Lower leg skin (tissue), 3 donors: Measurements from ENCODE around the gene PREP.
"Not testable (repeated sequence)": the region's sequence is repeated elsewhere in the genome, so short reads cannot be mapped to it uniquely, and the experiment has no call there.

Experiments
- POLR2A ChIP-seq, 2 donors: fragments of 450-650 bp; IDR thresholded peaks; one replicate each; pipeline ENCODE4 v1.6.1; 2016 to 2017; ENCODE audit warnings: antibody characterized with exemption in 2 of 2, mild to moderate bottlenecking in 1 of 2, moderate library complexity in 1 of 2
- TF ChIP-seq, protein P1 (sequence below), 3 donors: fragments of 450-650 bp; IDR thresholded peaks; one replicate each; pipeline ENCODE4 v1.5.1; 2016; ENCODE audit warnings: antibody characterized with exemption in 3 of 3, mild to moderate bottlenecking in 3 of 3, moderate library complexity in 2 of 3

GRCh38 chr6:105416971-105417370 is 14.1 kb upstream of the PREP start:
- TF ChIP-seq, protein P1, sequence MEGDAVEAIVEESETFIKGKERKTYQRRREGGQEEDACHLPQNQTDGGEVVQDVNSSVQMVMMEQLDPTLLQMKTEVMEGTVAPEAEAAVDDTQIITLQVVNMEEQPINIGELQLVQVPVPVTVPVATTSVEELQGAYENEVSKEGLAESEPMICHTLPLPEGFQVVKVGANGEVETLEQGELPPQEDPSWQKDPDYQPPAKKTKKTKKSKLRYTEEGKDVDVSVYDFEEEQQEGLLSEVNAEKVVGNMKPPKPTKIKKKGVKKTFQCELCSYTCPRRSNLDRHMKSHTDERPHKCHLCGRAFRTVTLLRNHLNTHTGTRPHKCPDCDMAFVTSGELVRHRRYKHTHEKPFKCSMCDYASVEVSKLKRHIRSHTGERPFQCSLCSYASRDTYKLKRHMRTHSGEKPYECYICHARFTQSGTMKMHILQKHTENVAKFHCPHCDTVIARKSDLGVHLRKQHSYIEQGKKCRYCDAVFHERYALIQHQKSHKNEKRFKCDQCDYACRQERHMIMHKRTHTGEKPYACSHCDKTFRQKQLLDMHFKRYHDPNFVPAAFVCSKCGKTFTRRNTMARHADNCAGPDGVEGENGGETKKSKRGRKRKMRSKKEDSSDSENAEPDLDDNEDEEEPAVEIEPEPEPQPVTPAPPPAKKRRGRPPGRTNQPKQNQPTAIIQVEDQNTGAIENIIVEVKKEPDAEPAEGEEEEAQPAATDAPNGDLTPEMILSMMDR (IDR thresholded peaks at IDR 0.05): not testable (repeated sequence)
- TF ChIP-seq POLR2A (IDR thresholded peaks at IDR 0.05): not testable (repeated sequence)
